ENCODE data around the gene GNA15.
"Not testable (repeated sequence)": the region's sequence is repeated elsewhere in the genome, so short reads cannot be mapped to it uniquely, and the experiment has no call there.

Gene GNA15

GRCh38 chr19:3176715-3177501 lies 41.1 kb downstream of the GNA15 start:
- peak; percentile 80 for DNase-seq

- DNase-seq, result peak; percentile 72
Measured at GRCh38 chr19:3178377-3178972, 42.6 kb downstream of the GNA15 start, which contains the start of gene S1PR4. Gene S1PR4, plus strand, starts transcription at chr19:3178769. Its CDS starts 24 bp downstream, at chr19:3178793.

GRCh38 chr19:3178973-3179738 lies 43.3 kb downstream of the GNA15 start:
- peak; percentile 56 for DNase-seq

GRCh38 chr19:3179739-3180293 lies 44.0 kb downstream of the GNA15 start:
- DNase-seq, result peak; percentile 63

GRCh38 chr19:3183721-3184641 lies 48.1 kb downstream of the GNA15 start:
- DNase-seq, result no peak

GRCh38 chr19:3184847-3185460 lies 49.1 kb downstream of the GNA15 start:
- DNase-seq, result peak; percentile 79

GRCh38 chr19:3185461-3186159 lies 49.8 kb downstream of the GNA15 start, which contains the start of gene NCLN:
Gene NCLN, plus strand, starts transcription at chr19:3185930. Its CDS starts 101 bp downstream, at chr19:3186031.
- peak; percentile 95 for DNase-seq

GRCh38 chr19:3186160-3186688 lies 50.4 kb downstream of the GNA15 start:
- DNase-seq, result no peak

GRCh38 chr19:3186891-3187661 lies 51.2 kb downstream of the GNA15 start:
- DNase-seq, result no peak

GRCh38 chr19:3187662-3188511 lies 52.1 kb downstream of the GNA15 start:
- no peak for DNase-seq

- DNase-seq, result no peak
Measured at GRCh38 chr19:3188627-3189596, 53.1 kb downstream of the GNA15 start.

GRCh38 chr19:3189702-3190469 lies 54.1 kb downstream of the GNA15 start:
- no peak for DNase-seq

- no peak for DNase-seq
Measured at GRCh38 chr19:3190470-3190770, 54.6 kb downstream of the GNA15 start.

- no peak for DNase-seq
Measured at GRCh38 chr19:3190921-3191805, 55.3 kb downstream of the GNA15 start.

- DNase-seq, result not testable (repeated sequence)
Measured at GRCh38 chr19:3191806-3192104, 55.9 kb downstream of the GNA15 start.

GRCh38 chr19:3192228-3192635 lies 56.4 kb downstream of the GNA15 start:
- no peak for DNase-seq
